Endometrium (tissue), 2 donors: ENCODE measurements around the gene TK1.

ENCODE experiments used
- FAIRE-seq: peaks from 2 replicates; lab custom pipeline; 2012; peaks lifted over from hg19 to GRCh38; lab: Jason Lieb, UNC
- donor health status: control.
- donor health status: control.

The TK1 gene

DNA sequence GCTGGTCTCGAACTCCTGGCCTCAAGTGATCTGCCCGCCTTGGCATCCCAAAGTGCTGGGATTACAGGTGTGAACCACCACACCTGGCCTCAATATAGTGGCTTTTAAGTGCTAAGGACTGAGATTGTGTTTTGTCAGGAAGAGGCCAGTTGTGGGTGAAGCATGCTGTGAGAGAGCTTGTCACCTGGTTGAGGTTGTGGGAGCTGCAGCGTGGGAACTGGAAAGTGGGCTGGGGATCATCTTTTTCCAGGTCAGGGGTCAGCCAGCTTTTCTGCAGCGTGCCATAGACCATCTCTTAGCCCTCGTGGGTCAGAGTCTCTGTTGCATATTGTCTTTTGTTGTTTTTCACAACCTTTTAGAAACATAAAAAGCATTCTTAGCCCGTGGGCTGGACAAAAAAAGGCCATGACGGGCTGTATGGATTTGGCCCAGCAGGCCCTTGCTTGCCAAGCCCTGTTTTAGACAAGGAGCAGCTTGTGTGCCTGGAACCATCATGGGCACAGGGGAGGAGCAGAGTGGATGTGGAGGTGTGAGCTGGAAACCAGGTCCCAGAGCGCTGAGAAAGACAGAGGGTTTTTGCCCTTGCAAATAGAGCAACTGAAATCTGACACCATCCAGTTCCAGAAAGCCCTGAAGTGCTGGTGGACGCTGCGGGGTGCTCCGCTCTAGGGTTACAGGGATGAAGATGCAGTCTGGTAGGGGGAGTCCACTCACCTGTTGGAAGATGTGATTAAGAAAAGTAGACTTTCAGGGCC lies 32.7 kb upstream of the TK1 start:
- no peak for FAIRE-seq

DNA sequence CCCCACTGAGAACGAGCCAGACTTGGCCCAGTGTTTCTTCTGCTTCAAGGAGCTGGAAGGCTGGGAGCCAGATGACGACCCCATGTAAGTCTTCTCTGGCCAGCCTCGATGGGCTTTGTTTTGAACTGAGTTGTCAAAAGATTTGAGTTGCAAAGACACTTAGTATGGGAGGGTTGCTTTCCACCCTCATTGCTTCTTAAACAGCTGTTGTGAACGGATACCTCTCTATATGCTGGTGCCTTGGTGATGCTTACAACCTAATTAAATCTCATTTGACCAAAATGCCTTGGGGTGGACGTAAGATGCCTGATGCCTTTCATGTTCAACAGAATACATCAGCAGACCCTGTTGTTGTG lies 27.8 kb upstream of the TK1 start:
- no peak for FAIRE-seq

DNA sequence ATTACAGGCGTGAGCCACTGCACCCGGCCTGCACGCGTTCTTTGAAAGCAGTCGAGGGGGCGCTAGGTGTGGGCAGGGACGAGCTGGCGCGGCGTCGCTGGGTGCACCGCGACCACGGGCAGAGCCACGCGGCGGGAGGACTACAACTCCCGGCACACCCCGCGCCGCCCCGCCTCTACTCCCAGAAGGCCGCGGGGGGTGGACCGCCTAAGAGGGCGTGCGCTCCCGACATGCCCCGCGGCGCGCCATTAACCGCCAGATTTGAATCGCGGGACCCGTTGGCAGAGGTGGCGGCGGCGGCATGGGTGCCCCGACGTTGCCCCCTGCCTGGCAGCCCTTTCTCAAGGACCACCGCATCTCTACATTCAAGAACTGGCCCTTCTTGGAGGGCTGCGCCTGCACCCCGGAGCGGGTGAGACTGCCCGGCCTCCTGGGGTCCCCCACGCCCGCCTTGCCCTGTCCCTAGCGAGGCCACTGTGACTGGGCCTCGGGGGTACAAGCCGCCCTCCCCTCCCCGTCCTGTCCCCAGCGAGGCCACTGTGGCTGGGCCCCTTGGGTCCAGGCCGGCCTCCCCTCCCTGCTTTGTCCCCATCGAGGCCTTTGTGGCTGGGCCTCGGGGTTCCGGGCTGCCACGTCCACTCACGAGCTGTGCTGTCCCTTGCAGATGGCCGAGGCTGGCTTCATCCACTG lies 27.3 kb upstream of the TK1 start, which contains the start of gene BIRC5:
Gene BIRC5 (plus strand): TSS at position 238 of the 690 bp plus-strand sequence. CDS start 64 bp downstream, at position 302.
- no peak for FAIRE-seq

DNA sequence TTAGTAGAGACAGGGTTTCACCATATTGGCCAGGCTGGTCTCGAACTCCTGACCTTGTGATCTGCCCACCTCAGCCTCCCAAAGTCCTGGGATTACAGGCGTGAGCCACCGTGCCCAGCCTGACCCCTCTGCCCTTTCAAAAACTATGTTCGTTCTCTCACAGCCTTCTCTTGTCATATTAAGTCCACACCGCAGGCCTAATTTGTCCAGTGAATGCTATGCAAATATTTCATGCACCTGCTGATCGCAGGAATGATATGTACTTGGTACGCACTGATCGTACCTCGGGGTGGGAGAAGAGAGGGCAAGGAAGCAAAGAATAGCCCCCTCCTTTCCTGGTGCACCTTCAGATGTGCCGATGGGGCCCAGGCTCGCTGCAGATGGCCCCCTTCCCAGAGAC lies 24.2 kb upstream of the TK1 start:
- FAIRE-seq: no peak

DNA sequence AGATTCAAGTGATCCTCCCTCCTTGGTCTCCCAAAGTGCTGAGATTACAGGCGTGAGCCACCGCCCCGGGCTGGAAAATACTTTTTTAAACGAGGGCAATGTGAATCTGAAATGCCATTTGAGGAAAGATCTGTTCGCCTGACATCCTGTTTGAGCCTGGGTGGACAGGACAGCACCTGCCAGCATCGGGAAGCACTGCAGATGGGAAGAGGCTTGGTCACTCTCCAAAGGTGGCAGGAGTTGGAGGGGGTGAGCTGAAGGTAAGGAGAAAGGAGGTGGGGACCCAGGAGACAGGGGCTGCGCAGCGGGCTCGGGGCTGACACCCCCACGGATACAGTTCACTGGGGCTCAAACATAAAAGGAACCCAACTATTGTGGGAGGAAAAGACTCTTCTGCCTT lies 23.3 kb upstream of the TK1 start:
- FAIRE-seq: no peak

DNA sequence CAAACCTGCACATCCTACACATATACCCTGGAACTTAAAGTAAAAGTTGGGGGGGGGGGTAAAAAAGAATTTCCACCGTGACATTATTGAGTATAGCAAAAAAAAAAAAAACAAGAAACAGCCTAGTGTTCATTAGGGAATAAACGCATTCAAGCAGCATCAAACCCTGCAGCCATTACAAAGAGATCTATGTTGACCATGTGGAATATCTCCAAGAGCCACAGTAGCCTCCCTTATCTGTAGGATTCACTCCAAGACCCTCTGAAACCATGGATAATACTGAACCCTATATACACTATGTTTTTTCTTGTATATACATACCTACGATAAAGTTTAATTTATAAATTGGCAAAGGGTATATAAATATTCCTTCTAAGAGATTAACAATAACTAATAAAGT lies 21.6 kb upstream of the TK1 start:
- FAIRE-seq: no peak

DNA sequence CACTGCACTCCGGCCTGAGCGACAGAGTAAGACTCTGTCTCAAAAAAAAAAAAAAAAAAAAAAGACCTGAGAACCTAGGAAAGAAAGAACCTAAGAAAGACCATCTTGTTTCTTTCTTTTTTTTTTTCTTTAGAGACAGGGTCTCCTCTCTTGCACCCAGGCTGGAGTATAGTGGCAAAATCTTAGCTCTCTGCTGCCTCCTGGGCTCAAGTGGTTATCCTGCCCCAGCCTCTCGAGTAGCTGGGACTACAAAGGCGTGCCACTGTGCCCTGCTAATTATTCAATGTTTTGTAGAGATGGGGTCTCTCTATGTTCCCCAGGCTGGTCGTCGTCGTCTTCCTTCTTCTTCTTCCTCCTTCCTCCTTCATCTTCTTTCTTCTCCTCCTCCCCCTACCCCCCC lies 19.4 kb upstream of the TK1 start:
- FAIRE-seq: no peak

DNA sequence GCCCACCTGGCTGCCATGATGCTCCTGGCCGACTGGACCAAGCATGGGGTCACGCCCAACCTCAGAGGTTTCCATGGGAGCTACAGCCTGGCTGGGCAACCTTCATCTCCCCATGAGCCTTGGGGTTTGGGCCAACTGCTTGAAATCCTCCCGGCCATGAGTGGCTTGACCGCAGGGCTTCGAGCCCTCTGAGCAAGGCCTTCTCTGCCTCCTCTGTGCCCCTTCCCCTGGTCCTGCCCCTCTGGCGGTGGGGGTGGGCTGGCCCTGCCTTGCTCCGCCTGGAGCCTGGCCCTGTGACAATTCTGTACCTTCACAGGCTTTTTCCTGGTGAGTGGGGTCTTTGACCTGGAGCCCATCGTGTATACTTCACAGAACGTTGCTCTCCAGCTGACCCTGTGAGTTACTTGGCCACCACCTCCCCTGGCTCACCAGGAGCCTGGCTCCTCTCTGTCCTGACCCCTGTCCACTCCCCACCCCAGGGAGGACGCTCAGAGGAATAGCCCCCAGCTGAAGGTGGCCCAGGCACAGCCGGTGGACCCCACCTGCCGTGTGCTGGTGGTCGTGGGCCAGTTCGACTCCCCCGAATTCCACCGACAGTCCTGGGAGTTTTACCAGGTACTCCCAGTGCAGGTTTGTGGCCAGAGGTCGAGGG lies 18.4 kb upstream of the TK1 start:
- FAIRE-seq: no peak

DNA sequence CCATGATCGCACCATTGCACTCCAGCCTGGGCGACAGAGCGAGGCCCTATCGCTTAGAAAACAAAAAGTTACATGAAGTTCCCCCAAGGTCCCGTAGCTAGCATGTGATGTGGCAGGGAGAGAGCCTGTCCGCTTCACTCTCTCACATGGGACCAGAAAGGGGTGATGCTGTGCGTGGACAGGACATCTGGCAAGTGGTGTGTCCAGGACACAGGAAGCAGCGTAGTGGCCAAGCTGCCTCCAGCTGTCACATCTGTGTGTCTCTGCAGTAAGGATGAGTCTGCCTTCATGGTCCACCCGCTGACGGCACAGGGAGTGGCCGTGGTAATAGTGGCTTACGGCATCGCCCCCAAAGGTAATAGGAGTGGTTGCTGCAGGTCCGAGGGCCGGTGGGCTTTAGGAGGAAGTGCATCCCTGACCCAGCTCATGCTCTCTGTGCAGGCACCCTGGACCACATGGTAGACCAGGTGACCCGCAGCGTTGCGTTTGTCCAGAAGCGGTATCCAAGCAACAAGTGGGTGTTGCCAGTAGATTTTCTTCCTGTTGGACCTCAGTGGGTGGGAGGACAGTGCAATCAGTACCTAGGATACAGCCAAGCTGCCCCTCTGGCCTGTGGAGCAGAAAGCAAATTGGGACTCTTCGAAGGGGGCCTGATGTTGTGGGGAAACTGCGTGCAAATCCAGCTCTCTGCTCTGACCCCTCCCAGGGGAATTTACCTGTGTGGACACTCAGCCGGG lies 17.7 kb upstream of the TK1 start:
- no peak for FAIRE-seq

DNA sequence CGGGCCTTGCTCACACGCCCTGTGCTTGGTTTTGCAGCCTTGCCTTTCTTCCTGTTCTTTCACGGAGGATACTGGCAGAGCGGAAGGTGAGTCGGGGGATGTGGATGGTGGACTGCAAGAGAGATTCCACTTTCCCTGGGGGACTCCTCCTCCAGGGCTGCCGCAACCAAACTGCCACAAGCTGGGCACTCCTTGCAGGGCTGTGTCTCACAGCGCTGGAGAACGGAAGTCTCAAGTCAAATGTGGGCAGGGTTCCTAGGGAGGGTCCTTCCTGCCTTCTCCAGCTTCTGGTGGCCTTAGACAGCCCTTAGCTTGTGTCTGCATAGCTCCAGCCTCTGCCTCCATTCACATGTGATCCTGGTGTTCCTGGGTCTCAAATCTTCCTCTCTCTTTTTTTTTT lies 15.8 kb upstream of the TK1 start:
- FAIRE-seq: no peak

DNA sequence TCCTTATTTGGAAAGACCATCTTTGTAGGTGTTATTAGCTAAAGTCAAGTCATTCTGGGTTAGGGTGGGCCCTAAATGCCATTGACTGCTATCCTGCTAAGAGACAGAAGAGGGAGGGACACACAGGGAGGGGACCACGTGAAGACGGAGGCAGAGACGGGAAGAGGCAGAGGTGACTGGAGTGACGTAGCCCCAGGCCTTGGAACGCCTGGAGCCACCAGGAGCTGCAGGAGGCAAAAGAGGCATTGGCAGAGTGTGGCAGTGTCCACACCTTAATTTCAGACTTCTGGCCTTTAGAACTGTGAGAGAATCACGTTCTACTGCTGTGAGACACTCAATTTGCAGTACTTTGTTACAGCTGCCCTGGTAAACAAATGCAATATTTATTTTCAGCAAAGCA lies 13.6 kb upstream of the TK1 start:
- FAIRE-seq: no peak

DNA sequence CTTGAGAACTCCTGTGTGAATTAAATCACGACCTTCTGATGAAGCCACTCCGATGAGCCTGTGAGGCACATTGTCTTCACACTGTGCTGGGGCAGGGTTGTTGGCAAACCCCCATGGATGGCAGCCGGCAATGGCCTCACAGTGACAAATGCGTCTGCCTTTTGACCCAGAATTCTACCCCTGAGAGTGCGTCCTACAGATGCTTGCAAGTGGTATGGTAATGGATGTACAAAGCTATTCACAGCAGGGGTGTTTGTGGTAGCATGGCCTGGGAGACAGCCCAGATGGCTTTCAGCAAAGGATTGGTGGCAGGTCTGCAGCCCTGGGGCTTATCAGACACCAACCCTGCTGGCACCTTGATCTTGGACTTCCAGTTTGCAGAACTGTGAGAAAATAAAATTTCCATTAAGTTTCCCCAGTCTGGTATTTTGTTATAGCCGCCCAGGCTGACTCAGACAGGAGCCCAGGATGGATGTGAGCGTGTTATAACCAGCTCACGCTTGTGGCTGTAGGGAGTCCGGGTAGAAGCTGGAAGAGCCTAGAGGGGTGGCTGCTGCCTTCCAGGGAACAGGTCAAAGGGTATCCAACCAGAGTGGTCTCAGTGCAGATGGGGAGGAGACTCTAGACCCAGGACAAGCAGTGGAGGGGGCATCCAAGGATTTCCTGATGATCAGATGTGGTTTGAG lies 10.4 kb upstream of the TK1 start:
- no peak for FAIRE-seq

DNA sequence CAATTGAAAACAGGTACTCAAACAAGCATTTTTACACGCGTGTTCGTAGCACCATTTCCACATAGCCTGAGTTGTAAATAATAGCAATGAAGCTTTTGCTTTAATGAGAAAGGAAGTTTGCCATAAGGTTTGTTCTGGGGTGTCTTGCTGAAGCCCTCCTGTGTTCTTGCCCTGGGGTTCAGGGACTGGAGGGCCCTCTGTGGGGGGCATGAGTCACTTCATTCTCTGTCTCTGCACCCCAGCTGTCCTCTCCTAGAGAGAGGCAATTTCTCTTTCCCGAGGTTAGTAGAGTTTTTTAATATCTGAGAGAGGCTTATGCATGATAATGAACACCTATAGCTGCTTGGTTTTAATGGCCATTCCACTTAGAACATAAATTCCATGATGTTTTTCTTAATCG lies 9.9 kb upstream of the TK1 start:
- no peak for FAIRE-seq

DNA sequence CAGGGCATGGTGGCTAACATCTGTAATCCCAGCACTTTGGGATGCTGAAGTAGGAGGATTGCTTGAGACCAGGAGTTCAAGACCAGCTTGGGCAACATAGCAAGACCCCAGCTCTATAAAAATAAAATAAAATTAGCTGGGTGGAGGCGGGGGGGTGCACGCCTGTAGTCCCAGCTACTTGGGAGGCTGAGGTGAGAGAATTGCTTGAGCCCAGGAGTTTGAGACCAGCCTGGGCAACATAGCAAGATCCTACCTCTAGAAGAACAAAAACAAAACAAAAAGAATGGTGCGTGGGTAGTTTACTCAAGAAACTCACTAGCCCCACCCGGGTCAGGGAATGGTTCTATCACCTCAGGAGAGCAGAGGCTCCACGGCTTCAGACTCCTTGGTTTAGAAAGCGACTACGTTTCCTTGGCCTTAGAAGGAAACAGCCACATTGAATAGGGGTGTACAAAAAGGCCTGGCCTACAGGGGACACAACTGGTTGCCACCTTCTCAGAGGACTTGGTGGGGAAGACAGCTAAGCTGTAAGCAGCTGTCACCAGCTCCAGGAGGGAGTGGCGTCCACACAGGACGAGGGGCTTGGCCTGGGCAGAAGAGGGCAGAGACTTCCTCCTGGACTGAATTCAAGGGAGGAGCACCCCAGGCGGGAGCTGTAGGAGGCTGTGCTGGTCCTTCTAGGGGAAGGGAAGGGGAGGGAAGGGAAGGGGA lies 716 bp downstream of the TK1 start:
- FAIRE-seq: no peak

DNA sequence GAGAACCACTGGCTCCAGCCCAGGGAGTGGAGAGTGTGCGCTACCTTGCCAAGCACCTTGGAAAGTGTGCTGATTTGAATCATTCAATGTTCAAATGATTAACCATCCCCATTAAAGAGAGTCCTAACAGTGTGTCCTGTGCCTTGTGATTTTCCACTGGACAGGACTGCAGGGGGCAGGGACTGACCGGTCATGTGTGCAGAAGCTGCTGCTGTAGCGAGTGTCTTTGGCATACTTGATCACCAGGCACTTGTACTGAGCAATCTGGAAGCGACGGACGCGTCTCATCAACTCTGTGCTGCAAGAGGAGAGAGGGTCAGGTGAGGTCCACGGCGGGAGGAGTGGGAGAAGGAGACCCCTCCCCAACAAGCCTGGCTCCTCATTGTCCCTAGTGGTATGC lies 2.0 kb downstream of the TK1 start:
- FAIRE-seq: no peak

DNA sequence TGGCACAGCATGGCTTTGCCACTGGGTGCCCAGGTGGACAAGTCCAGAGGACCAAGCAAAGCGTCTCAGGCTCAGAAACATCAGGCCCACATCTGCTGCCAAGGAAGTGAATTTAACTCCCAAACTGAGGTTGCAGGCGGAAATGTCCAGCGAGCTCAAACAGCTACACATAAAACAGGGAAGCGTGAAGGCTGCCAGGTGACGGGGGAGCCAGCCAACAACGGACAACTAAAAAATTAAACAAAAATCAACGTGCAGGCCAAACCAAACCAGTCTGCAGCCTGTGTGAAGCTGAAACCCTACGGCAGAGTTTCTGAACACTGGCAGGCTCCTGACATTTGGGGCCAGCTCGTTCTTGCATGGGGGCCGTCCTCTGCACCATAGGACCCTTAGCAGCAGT lies 2.5 kb downstream of the TK1 start:
- FAIRE-seq: no peak

DNA sequence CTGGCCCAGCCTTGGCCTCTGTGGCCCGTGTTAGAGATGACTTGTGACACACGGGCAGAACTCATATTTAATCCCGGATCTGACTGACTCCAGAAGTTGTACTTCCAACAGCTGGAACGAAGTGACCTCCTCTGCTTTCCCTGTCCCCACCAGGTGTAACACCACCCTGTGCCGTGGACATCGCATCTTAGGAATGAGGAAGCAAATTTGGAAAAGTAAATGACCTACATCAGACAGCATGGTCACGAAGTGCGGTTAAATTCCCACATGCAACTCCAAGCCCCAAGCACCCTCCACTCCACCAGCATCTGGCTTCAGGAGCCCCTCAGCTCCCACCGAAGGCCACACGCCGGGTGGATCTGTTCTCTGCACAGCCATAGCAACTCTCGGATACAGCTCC lies 2.9 kb downstream of the TK1 start:
- FAIRE-seq: no peak

DNA sequence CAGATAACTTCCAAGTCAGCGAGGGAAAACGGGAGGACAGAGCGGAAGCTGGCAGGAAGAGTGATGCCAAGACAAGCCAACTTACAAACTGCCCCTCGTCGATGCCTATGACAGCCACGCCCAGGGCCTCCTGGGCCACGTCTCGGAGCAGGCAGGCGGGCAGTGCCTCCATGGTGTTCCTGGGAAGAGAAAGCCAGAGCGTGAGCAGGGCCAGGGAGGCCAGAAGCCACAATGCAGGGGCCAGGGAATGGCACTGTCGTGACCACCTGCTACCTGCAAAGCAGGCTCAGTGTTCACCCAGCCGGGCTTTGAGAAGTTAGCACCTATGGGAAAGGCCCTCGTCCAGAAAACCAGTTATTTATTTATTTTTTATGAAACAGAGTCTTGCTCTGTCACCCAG lies 4.3 kb downstream of the TK1 start:
- no peak for FAIRE-seq

DNA sequence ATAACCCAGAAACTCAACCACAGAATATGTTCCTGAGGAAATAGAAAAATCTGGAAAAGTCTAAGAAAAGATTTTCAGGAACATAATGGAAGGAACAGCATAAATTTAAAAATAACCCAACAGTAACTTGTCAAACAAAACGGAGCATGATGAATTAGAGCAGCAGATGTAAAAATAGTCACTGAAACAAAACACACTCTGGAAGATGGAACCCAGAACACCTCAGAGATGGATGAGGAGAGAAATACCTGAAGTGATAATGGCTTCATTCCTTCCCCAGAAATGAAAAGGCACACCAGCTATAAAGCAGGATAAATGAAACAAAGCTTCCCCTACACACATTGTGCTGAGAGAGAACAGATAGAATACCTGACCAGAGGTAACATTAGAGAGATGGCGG lies 6.3 kb downstream of the TK1 start:
- no peak for FAIRE-seq

DNA sequence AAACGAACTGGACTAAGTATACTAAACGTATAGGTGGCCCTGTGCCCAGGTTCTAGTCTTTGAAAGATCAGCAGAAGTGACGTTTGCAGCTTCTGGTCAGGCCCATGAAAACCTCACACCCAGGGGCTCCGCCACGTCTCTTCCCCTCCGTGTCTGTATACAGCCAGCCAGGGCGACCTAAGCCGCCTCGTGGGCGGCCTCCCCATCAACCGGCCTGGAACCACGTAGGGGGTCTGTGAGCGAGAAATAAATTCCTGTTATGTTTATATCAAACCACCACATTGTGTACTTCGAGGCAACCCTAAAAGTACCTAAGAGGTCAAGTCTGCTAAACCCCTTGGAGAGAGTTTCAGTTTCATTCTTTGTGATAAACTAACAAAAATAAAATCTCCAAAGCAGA lies 6.8 kb downstream of the TK1 start:
- no peak for FAIRE-seq

DNA sequence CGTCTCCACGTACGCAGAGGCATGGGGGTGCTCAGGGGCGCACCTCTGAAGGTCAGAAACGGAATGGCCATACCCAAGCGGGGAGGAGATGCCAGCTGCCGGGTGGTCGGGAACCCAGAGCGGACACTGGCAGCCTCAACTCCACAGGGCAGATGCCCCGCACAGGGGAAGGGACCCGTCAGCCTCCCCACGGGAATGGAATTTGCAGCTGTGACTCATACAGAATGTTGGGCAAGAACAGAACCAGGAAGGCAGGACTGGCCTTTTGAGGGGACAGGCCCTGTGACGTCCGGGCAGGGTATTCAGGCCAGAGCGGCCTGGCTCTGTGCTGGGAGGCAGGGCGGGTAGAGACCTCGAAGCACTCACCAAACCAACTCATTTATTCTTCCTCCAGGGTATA lies 7.5 kb downstream of the TK1 start:
- no peak for FAIRE-seq
